Activated CD8-positive, alpha-beta memory T cell treated with anti-CD3 and anti-CD28 coated beads, Interleukin-2, amount 50 U/mL, for 24 hours (primary cell): ENCODE data around the gene C1RL.

Experiments
- DNase-seq: peaks from one replicate; pipeline ENCODE4 v3.0.0-alpha.2; 2020; ENCODE audit errors: extremely low read depth

The C1RL gene

GRCh38 chr12:7092229-7092985 lies 16.6 kb downstream of the C1RL start, which contains the start of gene C1R:
TSS of gene C1R (minus strand) at chr12:7092445. CDS start at chr12:7092388, 57 bp downstream.
- peak; percentile 37 for DNase-seq

DNA sequence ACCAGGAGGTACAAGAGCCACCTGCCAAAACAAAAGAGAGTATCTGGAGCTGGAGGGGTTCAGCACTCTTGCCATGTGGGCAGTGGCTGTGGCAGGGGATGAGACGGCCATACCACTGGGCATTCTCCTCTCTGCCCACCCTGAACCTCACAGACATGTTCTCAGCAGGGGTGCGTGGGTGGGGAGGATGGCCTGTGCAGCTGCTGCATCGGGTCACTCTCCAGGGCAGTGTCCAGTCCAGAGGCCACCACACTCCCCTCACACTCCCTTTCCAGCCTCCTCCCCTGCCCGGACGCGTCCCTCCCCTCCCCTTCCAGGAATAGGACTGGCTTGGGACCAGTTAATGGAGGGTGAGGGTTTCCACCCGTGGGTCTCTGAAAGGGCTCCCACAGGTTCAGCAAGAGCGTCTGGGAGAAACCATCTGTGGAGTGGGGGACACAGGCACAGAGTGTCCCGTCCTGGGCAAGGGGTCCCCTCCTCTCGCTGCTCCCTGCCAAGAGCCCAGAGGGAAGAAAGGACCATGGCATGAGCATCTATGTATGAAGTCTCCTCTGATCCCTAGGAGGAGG lies 17.3 kb downstream of the C1RL start:
- DNase-seq: no peak

- no peak for DNase-seq
Measured at GRCh38 chr12:7091171-7091570, 17.8 kb downstream of the C1RL start.

- no peak for DNase-seq
Measured at GRCh38 chr12:7090222-7090998, 18.6 kb downstream of the C1RL start.

DNA sequence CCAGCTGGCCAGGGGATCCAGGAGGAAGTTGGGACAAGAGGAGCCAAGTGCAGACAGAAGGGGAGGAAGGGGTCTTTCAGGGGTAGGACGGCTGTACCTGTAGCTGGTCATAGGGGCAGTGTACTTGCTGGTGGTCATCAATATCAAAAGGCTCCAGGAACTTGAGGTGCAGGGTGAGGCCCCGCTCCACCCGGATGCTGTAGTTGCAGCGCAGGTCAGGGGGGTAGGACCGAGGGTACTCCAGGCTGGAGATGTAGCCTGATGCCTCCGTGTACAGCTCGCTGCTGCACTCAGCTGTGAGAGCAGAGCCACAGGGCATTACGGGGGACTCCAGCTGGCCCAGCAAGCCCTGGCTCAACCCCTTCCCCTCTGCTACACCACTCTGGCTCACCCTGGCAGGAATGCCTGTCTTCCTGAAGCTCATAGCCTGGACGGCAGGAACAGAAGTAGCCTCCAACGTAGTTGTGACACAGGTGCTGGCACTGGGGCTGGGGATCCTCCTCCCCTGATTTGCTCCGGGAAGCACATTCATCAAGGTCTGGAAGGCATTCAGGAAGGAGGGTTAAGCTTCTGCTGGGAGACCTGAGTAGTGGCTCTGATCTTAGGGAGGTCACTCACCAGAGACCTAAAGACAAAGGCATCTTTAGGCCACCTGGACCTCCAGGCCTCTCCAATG lies 19.7 kb downstream of the C1RL start:
- DNase-seq: no peak

- DNase-seq: no peak
Measured at GRCh38 chr12:7083125-7083524, 25.9 kb downstream of the C1RL start.

GRCh38 chr12:7081037-7081436 lies 28.0 kb downstream of the C1RL start:
- DNase-seq: no peak

GRCh38 chr12:7079826-7080125 lies 29.2 kb downstream of the C1RL start:
- no peak for DNase-seq

GRCh38 chr12:7078163-7078562 lies 30.9 kb downstream of the C1RL start:
- no peak for DNase-seq

DNA sequence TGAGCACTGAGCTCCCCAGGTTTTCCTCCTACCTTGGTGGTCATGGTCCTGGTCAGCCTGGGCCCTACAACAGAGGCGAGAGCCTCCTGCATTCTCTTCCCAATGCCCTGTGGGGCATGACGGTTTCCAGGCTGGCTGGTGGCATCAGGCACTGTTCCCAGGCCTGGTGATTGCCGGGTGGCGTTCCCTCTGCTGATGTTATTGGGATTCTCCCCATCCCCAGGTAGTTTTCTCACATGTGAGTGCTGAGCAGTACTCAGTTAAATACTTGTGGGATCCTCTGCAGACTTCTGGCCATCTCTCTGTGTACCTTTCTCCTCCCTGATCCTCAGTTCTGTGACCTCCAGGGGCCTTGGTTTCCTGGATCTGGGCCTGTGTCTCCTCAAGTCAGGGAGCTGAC lies 32.5 kb downstream of the C1RL start:
- DNase-seq: no peak

- DNase-seq: no peak
Measured at GRCh38 chr12:7075939-7076338, 33.1 kb downstream of the C1RL start.

GRCh38 chr12:7075518-7075917 lies 33.5 kb downstream of the C1RL start:
- no peak for DNase-seq

DNA sequence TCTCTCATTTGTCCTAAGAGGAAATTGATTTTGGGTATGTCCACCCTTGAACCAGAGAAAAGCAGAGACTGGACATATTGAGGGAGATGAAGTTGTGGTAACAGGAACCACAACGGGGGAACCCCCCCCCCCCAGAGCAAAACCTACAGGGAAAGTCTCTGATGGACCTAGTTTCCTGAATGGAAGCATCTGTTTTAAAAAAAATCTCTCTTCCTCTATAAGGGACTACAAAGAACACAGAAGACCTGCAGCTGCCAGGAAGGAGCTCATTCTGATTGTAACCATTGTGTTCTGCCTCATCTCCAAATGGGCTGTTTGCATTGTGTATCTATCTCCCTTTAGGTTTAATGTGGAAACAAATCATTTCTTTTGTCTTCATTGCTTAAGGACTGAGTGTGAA lies 35.1 kb downstream of the C1RL start:
- no peak for DNase-seq

GRCh38 chr12:7072554-7072953 lies 36.5 kb downstream of the C1RL start:
- no peak for DNase-seq

GRCh38 chr12:7072035-7072434 lies 37.0 kb downstream of the C1RL start:
- no peak for DNase-seq

- DNase-seq: no peak
Measured at GRCh38 chr12:7069386-7069785, 39.6 kb downstream of the C1RL start.

GRCh38 chr12:7068994-7069346 lies 40.0 kb downstream of the C1RL start:
- DNase-seq: no peak

DNA sequence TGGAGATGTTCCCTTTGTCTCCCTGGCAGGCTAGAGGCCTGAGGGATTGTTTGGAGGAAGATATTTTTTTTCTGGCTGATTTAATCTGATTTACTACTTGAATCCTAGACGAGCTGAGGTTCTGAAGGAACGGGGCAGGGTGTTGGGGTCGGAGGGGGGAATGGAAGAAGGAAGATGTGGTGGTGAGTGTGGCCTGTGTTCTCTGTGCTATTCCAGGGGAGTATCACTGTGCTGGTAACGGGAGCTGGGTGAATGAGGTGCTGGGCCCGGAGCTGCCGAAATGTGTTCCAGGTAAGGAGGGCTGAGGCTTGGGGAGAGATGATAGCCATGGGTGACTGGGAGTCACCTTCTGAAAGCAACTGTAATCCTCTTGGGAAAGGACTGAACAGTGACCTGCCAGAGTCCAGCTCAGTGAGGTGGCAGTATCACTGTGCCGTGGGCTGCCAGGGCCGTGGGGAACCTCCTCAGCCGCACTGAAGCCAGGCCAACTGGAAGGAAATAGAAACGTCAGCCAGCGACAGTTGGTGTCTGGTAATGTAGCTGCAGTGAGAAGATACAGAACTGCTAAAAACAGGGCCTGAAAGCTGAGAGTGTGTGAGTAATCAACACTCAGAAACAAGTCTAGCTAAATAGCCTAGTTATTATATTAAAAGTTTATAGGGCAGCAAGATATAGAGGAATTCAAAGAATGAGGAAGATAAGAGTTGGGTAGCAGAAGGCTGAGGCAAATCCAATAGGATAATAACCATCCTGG lies 40.6 kb downstream of the C1RL start:
- no peak for DNase-seq

- DNase-seq: no peak
Measured at GRCh38 chr12:7067096-7067495, 41.9 kb downstream of the C1RL start.

GRCh38 chr12:7066596-7066995 lies 42.4 kb downstream of the C1RL start:
- DNase-seq: no peak

DNA sequence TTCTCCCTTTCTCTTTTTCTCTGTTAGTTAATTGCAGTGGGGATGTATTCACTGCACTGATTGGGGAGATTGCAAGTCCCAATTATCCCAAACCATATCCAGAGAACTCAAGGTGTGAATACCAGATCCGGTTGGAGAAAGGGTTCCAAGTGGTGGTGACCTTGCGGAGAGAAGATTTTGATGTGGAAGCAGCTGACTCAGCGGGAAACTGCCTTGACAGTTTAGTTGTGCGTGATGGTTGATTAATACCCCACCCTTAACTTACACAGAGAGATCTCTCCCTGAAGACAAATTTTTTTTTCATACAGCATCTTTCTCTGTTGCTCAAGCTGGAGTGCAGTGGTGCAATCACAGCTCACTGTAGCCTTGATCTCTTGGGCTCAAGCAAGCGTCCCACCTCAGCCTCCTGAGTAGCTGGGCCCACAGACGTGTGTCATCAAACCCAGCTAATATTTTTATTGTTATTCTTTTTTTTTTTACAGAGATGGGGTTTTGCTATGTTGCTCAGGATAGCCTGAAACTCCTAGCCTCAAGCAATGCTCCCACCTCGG lies 43.9 kb downstream of the C1RL start:
- DNase-seq: no peak

- no peak for DNase-seq
Measured at GRCh38 chr12:7064516-7064915, 44.5 kb downstream of the C1RL start.
